CD4-positive, alpha-beta T cell treated with Interleukin-1 beta for 1 hour (primary cell): Measurements from ENCODE around the gene CHRNB4.
A peak's percentile ranks its signal among the peaks of the same experiment; 100 is the strongest.

ENCODE experiments used
- DNase-seq, 2 donors: peaks; one replicate each; pipeline ENCODE4 v3.0.0-alpha.2; 2020 to 2022

The CHRNB4 gene

GRCh38 chr15:78630886-78631633 lies 9.9 kb downstream of the CHRNB4 start:
- DNase-seq, result no peak

GRCh38 chr15:78629716-78630065 lies 11.3 kb downstream of the CHRNB4 start:
- no peak for DNase-seq

GRCh38 chr15:78629031-78629715 lies 11.8 kb downstream of the CHRNB4 start:
- no peak for DNase-seq

- DNase-seq, result no peak
Observed at GRCh38 chr15:78628227-78628626, 12.8 kb downstream of the CHRNB4 start.

- no peak for DNase-seq
Observed at GRCh38 chr15:78627348-78627747, 13.7 kb downstream of the CHRNB4 start.

- DNase-seq, result no peak
Observed at GRCh38 chr15:78626381-78626995, 14.5 kb downstream of the CHRNB4 start.

- no peak for DNase-seq
Observed at GRCh38 chr15:78625606-78626280, 15.3 kb downstream of the CHRNB4 start.

GRCh38 chr15:78624651-78625590 lies 16.1 kb downstream of the CHRNB4 start:
- no peak for DNase-seq

GRCh38 chr15:78623786-78624497 lies 17.1 kb downstream of the CHRNB4 start:
- no peak for DNase-seq

GRCh38 chr15:78621810-78622402 lies 19.1 kb downstream of the CHRNB4 start:
- no peak for DNase-seq

- DNase-seq, result no peak
Observed at GRCh38 chr15:78620527-78621421, 20.2 kb downstream of the CHRNB4 start, which contains the start of gene CHRNA3. Gene CHRNA3 (minus strand): TSS chr15:78620996. CDS start chr15:78620794, 202 bp downstream.

GRCh38 chr15:78620021-78620526 lies 20.9 kb downstream of the CHRNB4 start:
- DNase-seq, result no peak

GRCh38 chr15:78619022-78619950 lies 21.7 kb downstream of the CHRNB4 start:
- DNase-seq, result no peak

- peak; percentile 65 to 77 for DNase-seq
Observed at GRCh38 chr15:78618490-78618934, 22.5 kb downstream of the CHRNB4 start.

- no peak for DNase-seq
Observed at GRCh38 chr15:78618064-78618463, 22.9 kb downstream of the CHRNB4 start.

- no peak for DNase-seq
Observed at GRCh38 chr15:78617516-78617915, 23.5 kb downstream of the CHRNB4 start.

GRCh38 chr15:78617076-78617475 lies 23.9 kb downstream of the CHRNB4 start:
- DNase-seq, result no peak

- no peak for DNase-seq
Observed at GRCh38 chr15:78616506-78616905, 24.5 kb downstream of the CHRNB4 start.
